ENCODE data around the gene MAMLD1. TPM values are rescaled to one million over a fixed set of nuclear protein-coding genes. Genes with fewer than 3 reads are reported as not detected.

Gene MAMLD1
- total and polyA plus RNA-seq, 4 donors, result 1.9 to 6.7 (median 2.8) TPM

DNA sequence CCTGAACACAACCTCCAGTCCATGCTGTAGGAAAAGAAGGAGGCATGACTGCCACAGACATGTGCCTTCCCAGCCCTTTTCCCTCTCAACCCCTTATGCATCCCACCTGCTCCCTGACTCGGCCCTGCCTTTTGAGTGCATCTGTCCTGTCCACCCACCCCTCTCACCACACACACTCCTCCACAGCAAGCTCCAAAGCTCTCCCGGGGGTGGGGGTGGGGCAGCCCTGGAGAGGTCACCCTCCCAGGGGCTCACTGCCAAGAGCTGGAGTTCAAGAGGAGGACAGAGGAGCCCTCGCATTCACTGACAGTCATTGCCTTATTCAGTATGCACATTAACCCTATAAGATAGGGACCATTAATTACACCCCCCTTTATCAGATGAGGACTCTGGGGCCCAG is 46.6 kb upstream of the MAMLD1 start:
- no peak overlapping the region for H3K4me3 ChIP-seq
- H3K9ac ChIP-seq (ENCODE audit: insufficient read depth in 1 of 2, low read length in 2 of 2), result no peak overlapping the region
- peaks cover 0 to 11% (median 0%) of the 10 kb centered on the region in 3 donors for H3K27me3 ChIP-seq (ENCODE audit: control insufficient read depth in 3 of 3, insufficient read depth in 3 of 3, low read length in 2 of 3)
- DNase-seq (peak; percentile 64 to 70 (median 69)), ATAC-seq (ENCODE audit: insufficient read depth, low FRiP score) (no peak)
- TF ChIP-seq CTCF (IDR thresholded peaks at IDR 0.05; ENCODE audit: control extremely low read depth, extremely low read depth), result no peak
- peaks cover 0 to 7% (median 0%) of the 10 kb centered on the region in 4 donors for H3K9me3 ChIP-seq (ENCODE audit: control insufficient read depth in 4 of 4, insufficient read depth in 3 of 4, low read length in 3 of 4)
- WGBS, 2 donors, result 51 to 63% methylated on average over 3 of the region's 3 CpGs
- H3K36me3 ChIP-seq (ENCODE audit: control insufficient read depth in 4 of 4, insufficient read depth in 4 of 4, low read length in 4 of 4), result no peaks in the 10 kb centered on the region
- H3K4me1 ChIP-seq (ENCODE audit: control insufficient read depth in 5 of 5, insufficient read depth in 5 of 5, low read length in 5 of 5), result peaks cover 0 to 6% (median 0%) of the 10 kb centered on the region in 5 donors
- no peak overlapping the region for H3K27ac ChIP-seq (ENCODE audit: low read depth in 1 of 2, low read length in 1 of 2)

DNA sequence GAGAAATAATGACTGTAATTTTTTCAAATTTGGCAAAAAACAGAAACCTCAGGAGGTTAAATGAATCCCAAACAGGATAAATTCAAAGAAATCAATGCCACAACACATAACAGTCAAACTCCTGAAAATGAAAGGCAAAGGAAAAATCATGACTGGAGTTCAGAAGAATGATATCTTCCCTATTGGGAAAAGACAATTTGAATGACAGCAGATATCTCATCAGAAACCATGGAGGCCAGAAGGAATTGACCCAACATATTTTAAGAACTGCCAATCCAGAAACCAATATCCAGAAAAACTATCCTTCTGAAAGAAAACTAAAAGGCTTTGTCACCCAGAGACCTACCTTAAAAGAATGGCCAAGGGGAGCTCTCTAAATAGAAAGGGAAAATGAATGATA is 40.1 kb upstream of the MAMLD1 start:
- Histone ChIP-seq H3K4me3 (no peak overlapping the region), H3K9ac (ENCODE audit: insufficient read depth in 1 of 2, low read length in 2 of 2) (no peak overlapping the region), H3K36me3 (ENCODE audit: control insufficient read depth in 4 of 4, insufficient read depth in 4 of 4, low read length in 4 of 4) (no peaks in the 10 kb centered on the region), H3K4me1 (ENCODE audit: control insufficient read depth in 5 of 5, insufficient read depth in 5 of 5, low read length in 5 of 5) (peaks cover 0 to 12% (median 7%) of the 10 kb centered on the region in 5 donors), H3K27me3 (ENCODE audit: control insufficient read depth in 3 of 3, insufficient read depth in 3 of 3, low read length in 2 of 3) (peaks cover 0 to 3% (median 0%) of the 10 kb centered on the region in 3 donors), H3K9me3 (ENCODE audit: control insufficient read depth in 4 of 4, insufficient read depth in 3 of 4, low read length in 3 of 4) (peaks cover 0 to 6% (median 2%) of the 10 kb centered on the region in 4 donors), H3K27ac (ENCODE audit: low read depth in 1 of 2, low read length in 1 of 2) (no peak overlapping the region)
- ATAC-seq (ENCODE audit: insufficient read depth, low FRiP score), result no peak
- TF ChIP-seq CTCF (IDR thresholded peaks at IDR 0.05; ENCODE audit: control extremely low read depth, extremely low read depth), result no peak
- no peak for DNase-seq

GRCh38 chrX:150324035-150324728 is 38.9 kb upstream of the MAMLD1 start:
- no peak for TF ChIP-seq CTCF (IDR thresholded peaks at IDR 0.05; ENCODE audit: control extremely low read depth, extremely low read depth)
- no peak overlapping the region for H3K4me3 ChIP-seq
- H3K9me3 ChIP-seq (ENCODE audit: control insufficient read depth in 4 of 4, insufficient read depth in 3 of 4, low read length in 3 of 4), result peaks cover 0 to 7% (median 2%) of the 10 kb centered on the region in 4 donors
- peaks cover 0 to 12% (median 7%) of the 10 kb centered on the region in 5 donors for H3K4me1 ChIP-seq (ENCODE audit: control insufficient read depth in 5 of 5, insufficient read depth in 5 of 5, low read length in 5 of 5)
- H3K36me3 ChIP-seq (ENCODE audit: control insufficient read depth in 4 of 4, insufficient read depth in 4 of 4, low read length in 4 of 4), result no peaks in the 10 kb centered on the region
- H3K27ac ChIP-seq (ENCODE audit: low read depth in 1 of 2, low read length in 1 of 2), result no peak overlapping the region
- DNase-seq (no peak), ATAC-seq (ENCODE audit: insufficient read depth, low FRiP score) (no peak)
- H3K9ac ChIP-seq (ENCODE audit: insufficient read depth in 1 of 2, low read length in 2 of 2), result no peak overlapping the region
- H3K27me3 ChIP-seq (ENCODE audit: control insufficient read depth in 3 of 3, insufficient read depth in 3 of 3, low read length in 2 of 3), result no peaks in the 10 kb centered on the region
- WGBS, 2 donors, result 71 to 91% methylated on average over 4 of the region's 4 CpGs

Measured in lung (tissue), 12 donors.